ENCODE results near the gene CHKA.
"Not testable (repeated sequence)": the region's sequence is repeated elsewhere in the genome, so short reads cannot be mapped to it uniquely, and the experiment has no call there.

Gene CHKA

DNA sequence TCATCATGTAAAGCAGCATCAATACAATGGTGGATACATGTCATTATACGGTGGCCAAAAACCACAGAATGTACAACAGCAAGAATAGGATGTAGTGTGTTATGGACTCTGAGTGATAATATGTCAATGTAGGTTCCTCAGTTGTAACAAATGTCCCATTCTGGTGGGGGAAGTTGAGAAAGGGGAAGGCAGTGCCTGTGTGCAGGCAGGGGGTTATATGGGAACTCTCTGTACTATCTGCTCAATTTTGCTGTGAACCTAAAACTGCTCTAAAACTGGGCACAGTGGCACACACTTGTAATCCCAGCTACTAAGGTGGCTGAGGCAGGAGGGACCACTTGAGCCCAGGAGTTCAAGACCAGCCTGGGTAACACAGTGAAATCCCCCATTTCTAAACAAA lies 5.9 kb downstream of the CHKA start:
- no peak for DNase-seq (ENCODE audit: low read depth)

GRCh38 chr11:68113986-68114385 lies 7.2 kb downstream of the CHKA start:
- DNase-seq (ENCODE audit: low read depth): no peak

GRCh38 chr11:68107689-68108088 lies 13.5 kb downstream of the CHKA start:
- no peak for DNase-seq (ENCODE audit: low read depth)

- DNase-seq (ENCODE audit: low read depth): no peak
Observed at GRCh38 chr11:68106165-68106940, 14.8 kb downstream of the CHKA start.

DNA sequence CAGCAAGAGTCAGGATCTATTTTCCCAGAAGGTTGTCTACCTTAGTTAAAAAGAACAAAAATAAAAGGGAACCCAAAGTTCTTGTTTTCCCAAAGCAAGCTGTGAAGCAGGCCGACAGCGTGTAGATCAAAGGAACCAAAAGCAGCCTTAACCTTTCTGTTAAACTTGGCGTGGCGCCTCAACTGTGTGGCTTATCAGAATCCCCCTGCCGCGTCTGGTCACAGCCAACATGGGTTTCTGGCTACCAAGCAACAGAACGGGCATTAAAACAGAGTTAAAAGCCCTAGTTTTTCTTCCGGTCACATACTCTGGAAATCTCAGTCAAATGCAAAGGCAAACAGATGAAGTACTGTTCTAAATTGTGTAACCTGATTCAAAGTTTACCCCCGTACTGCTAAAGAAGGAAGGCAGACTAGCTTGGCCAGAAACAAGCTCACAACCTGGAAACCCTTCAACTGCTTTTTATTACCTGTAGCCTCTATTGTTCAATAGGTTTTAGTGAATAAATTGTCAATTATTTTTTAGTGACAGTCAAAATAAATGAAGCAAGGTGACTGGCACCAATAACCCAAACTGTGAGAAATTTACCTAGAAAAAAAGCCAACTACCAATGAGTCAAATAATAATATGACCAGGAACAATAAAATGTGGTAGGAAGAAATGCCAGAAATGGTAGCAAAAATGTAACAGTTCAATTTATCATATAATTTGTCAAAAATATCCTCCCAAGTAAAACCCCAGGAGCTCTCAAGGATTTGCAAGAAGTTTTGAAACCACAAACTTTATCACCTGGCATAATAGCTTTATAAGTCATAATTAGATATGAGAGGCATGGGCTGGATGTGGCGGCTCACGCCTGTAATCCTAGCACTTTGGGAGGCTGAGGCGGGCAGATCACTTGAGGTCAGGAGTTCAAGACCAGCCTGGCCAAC lies 21.4 kb downstream of the CHKA start:
- DNase-seq (ENCODE audit: low read depth): no peak

- no peak for DNase-seq (ENCODE audit: low read depth)
Observed at GRCh38 chr11:68099057-68099456, 22.1 kb downstream of the CHKA start.

DNA sequence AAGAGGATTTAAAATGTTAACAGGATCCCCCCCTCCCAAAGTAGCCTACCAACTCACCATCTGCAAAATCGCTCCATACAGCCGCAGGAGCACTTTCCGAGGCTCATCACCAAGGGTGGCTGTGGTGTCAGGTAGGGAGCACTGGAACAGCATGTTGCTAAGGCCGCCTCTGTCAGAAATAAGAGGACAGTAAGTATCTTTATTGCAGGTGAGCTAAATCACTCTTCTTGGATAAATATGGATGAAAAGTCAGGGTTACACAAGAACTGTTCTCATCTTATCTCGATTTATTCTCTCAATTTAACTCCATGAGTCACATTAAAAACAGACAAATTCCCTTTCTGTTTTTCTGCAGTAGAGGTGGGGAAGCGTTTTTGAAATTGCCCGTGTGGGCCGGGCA lies 24.2 kb downstream of the CHKA start:
- no peak for DNase-seq (ENCODE audit: low read depth)

- no peak for DNase-seq (ENCODE audit: low read depth)
Observed at GRCh38 chr11:68093565-68093964, 27.6 kb downstream of the CHKA start.

GRCh38 chr11:68092946-68093345 lies 28.2 kb downstream of the CHKA start:
- not testable (repeated sequence) for DNase-seq (ENCODE audit: low read depth)

DNA sequence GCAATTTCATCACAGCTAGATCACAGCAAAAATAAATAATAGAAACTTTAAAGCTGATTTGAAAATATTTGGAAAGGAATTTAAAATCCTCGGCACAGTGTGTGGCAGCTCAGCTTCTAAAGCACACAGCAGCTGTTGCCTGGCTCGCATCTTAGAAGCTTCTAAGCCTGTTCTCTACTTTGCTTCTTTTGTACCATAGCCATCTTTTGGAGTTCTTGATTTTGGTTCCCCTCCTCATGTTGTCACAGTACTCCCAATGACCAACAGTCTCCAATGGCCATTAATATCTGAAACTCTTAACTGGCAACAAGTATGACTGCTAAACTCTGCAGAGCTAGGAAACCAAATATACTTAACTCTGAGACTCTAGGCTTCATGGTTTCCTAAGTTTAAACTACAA lies 28.8 kb downstream of the CHKA start:
- DNase-seq (ENCODE audit: low read depth): no peak

DNA sequence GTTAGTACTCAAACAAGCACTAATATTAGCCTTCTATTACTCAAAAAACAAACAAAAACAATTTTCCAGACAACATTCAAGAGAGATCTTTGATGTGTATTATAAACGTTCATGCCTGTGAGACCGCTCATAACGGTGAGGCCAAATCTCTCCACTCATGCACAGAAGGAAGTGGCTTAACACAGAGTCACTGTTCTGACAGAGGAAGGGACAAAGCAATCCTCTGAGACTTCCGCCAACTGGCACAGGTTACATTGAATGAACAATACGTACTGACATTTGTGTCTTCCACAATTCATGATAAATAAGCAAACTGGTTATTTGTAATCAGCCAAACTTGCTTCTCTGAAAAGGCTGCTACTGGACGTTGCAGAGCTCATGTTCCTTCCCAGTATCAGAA lies 30.5 kb downstream of the CHKA start:
- no peak for DNase-seq (ENCODE audit: low read depth)

DNA sequence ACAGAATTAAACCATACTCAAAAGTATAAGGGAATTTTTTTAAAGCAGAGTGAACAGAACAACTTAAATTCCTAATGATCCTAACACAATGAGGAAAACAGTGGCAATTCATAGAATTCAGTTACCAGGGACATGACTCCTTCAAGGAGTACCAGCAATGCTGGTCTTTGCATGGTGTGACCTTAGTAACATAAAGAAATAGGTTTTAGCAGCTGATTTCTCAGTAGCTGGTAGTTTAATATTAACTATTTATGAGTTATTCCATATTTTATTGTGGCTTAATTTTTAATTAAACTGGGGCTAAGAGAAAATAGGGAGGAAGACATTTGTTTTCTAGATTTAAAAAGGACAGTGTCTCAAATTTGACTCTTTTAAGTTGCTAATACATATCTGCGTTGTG lies 30.9 kb downstream of the CHKA start:
- DNase-seq (ENCODE audit: low read depth): no peak

GRCh38 chr11:68089679-68090078 lies 31.5 kb downstream of the CHKA start:
- no peak for DNase-seq (ENCODE audit: low read depth)

GRCh38 chr11:68083517-68083916 lies 37.7 kb downstream of the CHKA start:
- no peak for DNase-seq (ENCODE audit: low read depth)

- no peak for DNase-seq (ENCODE audit: low read depth)
Observed at GRCh38 chr11:68082481-68082880, 38.7 kb downstream of the CHKA start.

- DNase-seq (ENCODE audit: low read depth): no peak
Observed at GRCh38 chr11:68081691-68082090, 39.5 kb downstream of the CHKA start.

GRCh38 chr11:68080860-68081259 lies 40.3 kb downstream of the CHKA start:
- no peak for DNase-seq (ENCODE audit: low read depth)

- no peak for DNase-seq (ENCODE audit: low read depth)
Observed at GRCh38 chr11:68077617-68078582, 43.3 kb downstream of the CHKA start.

GRCh38 chr11:68076371-68077042 lies 44.7 kb downstream of the CHKA start:
- DNase-seq (ENCODE audit: low read depth): no peak

DNA sequence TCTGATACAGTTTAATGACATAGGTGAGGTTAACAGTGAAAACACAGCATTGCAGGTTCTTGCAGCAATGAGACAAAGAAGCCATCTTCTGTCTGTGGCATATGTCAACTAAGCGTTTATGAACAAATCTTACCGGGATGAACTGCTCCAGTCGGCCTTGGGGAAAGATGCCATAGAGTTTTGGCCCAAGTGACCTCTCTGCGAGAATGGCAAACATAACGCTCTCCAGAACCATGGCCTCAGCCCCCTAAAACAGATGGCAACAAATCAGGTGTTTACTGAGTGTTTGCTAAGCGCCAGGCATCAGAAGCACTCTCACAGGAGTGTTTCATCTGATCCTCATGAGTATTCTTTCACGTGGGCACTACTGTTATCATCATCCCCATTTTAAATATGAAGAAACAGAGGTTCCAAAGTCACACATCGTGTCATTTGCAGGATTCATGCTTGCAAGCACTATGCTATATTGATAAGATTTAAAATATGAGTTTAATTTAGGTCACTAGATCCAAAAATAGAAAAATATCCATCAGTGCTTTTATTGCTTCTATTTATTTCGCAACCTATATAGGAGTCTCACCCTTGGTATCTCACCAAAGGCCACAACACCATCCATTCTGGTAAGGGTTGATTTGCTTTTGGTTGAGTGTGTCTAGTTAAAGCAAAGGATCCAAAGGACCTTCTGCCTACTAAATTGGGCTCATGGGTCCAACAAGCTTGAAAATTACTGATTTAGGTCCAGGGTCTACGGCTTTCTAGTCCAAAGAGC lies 46.4 kb downstream of the CHKA start:
- no peak for DNase-seq (ENCODE audit: low read depth)

Measured in fibroblast of the conjunctiva (primary cell).